Adrenal gland (tissue), 12 donors: ENCODE measurements around the gene SLC37A1. TPM values are rescaled to one million over a fixed set of nuclear protein-coding genes. Genes with fewer than 3 reads are reported as not detected.

Experiments used
- DNase-seq, 7 donors: peaks; one replicate each; pipeline ENCODE4 v3.0.0-alpha.2; 2019 to 2020
- H3K27ac ChIP-seq, 5 donors: fragments of 200-600 bp; sonication (generic) in 4 of 5; 1 replicate in 3 of 5; 2 replicates in 2 of 5; pipeline versions ENCODE4 v1.5.1 to v1.8.0; 2016 to 2020; ENCODE audit warnings: mild to moderate bottlenecking in 1 of 5
- H3K27me3 ChIP-seq: fragments of 200-600 bp; 2 replicates; pipeline ENCODE4 v1.8.0; 2021
- H3K36me3 ChIP-seq, 2 donors: fragments of 200-600 bp; replicated peaks in 1 of 2; 1 replicate in 1 of 2; 2 replicates in 1 of 2; pipeline versions ENCODE4 v1.5.1 to v1.8.0; 2018 to 2022
- H3K4me1 ChIP-seq, 2 donors: fragments of 200-600 bp; replicated peaks in 1 of 2; 1 replicate in 1 of 2; 2 replicates in 1 of 2; pipeline versions ENCODE4 v1.5.1 to v1.8.0; 2018 to 2021
- H3K4me3 ChIP-seq, 4 donors: fragments of 200-600 bp; sonication (generic) in 3 of 4; one replicate each; pipeline ENCODE4 v1.5.1; 2016 to 2018
- H3K9me3 ChIP-seq, 3 donors: fragments of 200-600 bp; sonication (generic) in 1 of 3; replicated peaks in 1 of 3; 1 replicate in 2 of 3; 2 replicates in 1 of 3; pipeline versions ENCODE4 v1.5.1 to v1.8.0; 2016 to 2021
- POLR2A ChIP-seq, 2 donors: fragments of 450-650 bp; IDR thresholded peaks; one replicate each; pipeline ENCODE4 v1.6.1; 2017; ENCODE audit warnings: antibody characterized with exemption in 2 of 2, mild to moderate bottlenecking in 2 of 2, moderate library complexity in 1 of 2
- WGBS, 4 donors: extraction: QIAGEN DNeasy Blood & Tissue Kit in 2 of 4; methylation state at CpG; one replicate each; pipeline versions ENCODE4 v1.1.5 to v1.1.7; 2013 to 2017; 5-methylcytosine and 5-hydroxymethylcytosine counted together
- intact Hi-C, 2 donors: fragments of 100-400 bp; cut with DNase I; formaldehyde crosslinking; loops; one replicate each; pipeline versions ENCODE4 v1.14.1 to v1.15.0; 2022 to 2023
- polyA plus RNA-seq, 3 donors: library from polyadenylated mRNA; stranded (reverse); fragments of 200-250 nt in 2 of 3; fragments of 350-450 nt in 1 of 3; fragmentation: Illumina TruSeq in 1 of 3; extraction: RNeasy Lipid Tissue Mini Kit (QIAGEN cat#74804) in 1 of 3; gene quantifications; one replicate each; pipeline ENCODE4 v1.2.3, GENCODE V29; 2013 to 2014
- total RNA-seq, 9 donors: library from RNA; depleted of rRNA in 4 of 9; stranded (reverse); fragments of >200 nt in 4 of 9; fragments of 120-200 nt in 1 of 9; fragmentation: NEBNext Ultra II Directional in 1 of 9; extraction: Animal tissue kit (Norgen Biotek cat#: 25700) in 1 of 9; gene quantifications; one replicate each; pipeline versions ENCODE4 v1.1.0 to v1.2.4, GENCODE V29; 2013 to 2023
- TF ChIP-seq, protein P1 (sequence below), 6 experiments: fragments of 450-650 bp in 4 of 6; fragments of 200-600 bp in 2 of 6; sonication (generic) in 1 of 6; IDR thresholded peaks; 1 replicate in 5 of 6; 2 replicates in 1 of 6; pipeline versions ENCODE4 v1.5.1 to v1.8.0; 2016 to 2021; ENCODE audit warnings: antibody characterized with exemption in 6 of 6, mild to moderate bottlenecking in 2 of 6, moderate library complexity in 1 of 6
- donor health status: healthy with polysubstance abuse.
- donor health status: Bipolar disorder and iron deficiency.
- donor health status: DM: yes; HTN: yes; CAD: no.
- donor health status: DM: no; HTN: no; CAD: no.
- donor health status: DM: no; HTN: no; CAD: no.
- donor health status: DM: yes; HTN: yes; CAD: no.

Gene SLC37A1
- total and polyA plus RNA-seq, 12 donors, result 4.8 to 27.2 (median 16.3) TPM

DNA sequence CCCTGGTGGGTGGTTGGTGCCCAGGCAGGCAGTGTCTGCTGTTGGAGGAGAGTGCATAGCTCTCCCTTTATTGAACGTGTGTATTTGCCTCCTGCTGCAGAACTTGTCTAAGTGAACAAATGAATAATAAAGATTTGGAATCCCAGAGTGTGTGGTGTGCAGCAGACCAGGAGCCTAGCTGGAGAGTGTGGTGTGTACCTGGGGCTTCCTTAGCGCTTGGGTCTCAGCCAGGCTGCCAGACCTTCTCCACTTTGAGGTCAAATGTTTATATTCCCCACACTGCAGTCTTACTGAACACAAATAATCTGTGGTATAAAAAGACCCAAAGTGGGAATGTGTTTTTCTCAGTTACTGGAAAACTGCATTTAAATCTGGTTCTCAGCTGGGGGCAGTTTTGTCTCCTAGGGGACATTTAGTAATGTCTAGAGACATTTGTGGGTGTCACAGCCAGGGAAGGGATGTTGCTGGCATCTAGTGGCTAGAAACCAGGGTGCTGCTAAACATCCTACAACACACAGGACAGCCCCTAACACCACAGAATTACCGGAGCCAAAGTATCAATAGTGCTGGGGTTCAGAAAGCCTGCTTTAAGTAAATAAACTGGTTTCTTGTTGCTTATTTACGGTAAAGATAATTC, 23.6 kb downstream of the SLC37A1 start:
- TF ChIP-seq POLR2A (IDR thresholded peaks at IDR 0.05), result no peak
- TF ChIP-seq, protein P1, sequence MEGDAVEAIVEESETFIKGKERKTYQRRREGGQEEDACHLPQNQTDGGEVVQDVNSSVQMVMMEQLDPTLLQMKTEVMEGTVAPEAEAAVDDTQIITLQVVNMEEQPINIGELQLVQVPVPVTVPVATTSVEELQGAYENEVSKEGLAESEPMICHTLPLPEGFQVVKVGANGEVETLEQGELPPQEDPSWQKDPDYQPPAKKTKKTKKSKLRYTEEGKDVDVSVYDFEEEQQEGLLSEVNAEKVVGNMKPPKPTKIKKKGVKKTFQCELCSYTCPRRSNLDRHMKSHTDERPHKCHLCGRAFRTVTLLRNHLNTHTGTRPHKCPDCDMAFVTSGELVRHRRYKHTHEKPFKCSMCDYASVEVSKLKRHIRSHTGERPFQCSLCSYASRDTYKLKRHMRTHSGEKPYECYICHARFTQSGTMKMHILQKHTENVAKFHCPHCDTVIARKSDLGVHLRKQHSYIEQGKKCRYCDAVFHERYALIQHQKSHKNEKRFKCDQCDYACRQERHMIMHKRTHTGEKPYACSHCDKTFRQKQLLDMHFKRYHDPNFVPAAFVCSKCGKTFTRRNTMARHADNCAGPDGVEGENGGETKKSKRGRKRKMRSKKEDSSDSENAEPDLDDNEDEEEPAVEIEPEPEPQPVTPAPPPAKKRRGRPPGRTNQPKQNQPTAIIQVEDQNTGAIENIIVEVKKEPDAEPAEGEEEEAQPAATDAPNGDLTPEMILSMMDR (IDR thresholded peaks at IDR 0.05), result peak in 3 of 6 experiments; percentile 3 to 29 (median 24)
- 78 to 89% (median 83%) methylated on average over 4 of the region's 4 CpGs for WGBS, 4 donors
- H3K9me3 ChIP-seq, result no peaks in the 10 kb centered on the region
- peaks cover 12 to 17% of the 10 kb centered on the region in 2 donors for H3K4me1 ChIP-seq
- peak in 1 of 7 donors; percentile 66 for DNase-seq
- H3K36me3 ChIP-seq, result peaks cover 0 to 8% of the 10 kb centered on the region in 2 donors
- H3K27ac ChIP-seq, result peak overlapping the region in 1 of 5 donors; percentile 0
- H3K4me3 ChIP-seq, result no peak overlapping the region
- intact Hi-C loops, result no loop called here
- no peaks in the 10 kb centered on the region for H3K27me3 ChIP-seq

- Histone ChIP-seq H3K4me1 (peaks cover 0 to 6% of the 10 kb centered on the region in 2 donors), H3K27ac (no peak overlapping the region), H3K9me3 (no peaks in the 10 kb centered on the region), H3K36me3 (peaks cover 0 to 21% of the 10 kb centered on the region in 2 donors), H3K4me3 (no peak overlapping the region), H3K27me3 (no peaks in the 10 kb centered on the region)
- DNase-seq, result peak in 1 of 7 donors; percentile 43
- TF ChIP-seq, protein P1 (IDR thresholded peaks at IDR 0.05), result no peak
- TF ChIP-seq POLR2A (IDR thresholded peaks at IDR 0.05), result no peak
- WGBS, 4 donors, result 77 to 81% (median 80%) methylated on average over 10 of the region's 10 CpGs
- intact Hi-C loops, result no loop called here
Measured at GRCh38 chr21:42538479-42539275, 25.0 kb downstream of the SLC37A1 start.

DNA sequence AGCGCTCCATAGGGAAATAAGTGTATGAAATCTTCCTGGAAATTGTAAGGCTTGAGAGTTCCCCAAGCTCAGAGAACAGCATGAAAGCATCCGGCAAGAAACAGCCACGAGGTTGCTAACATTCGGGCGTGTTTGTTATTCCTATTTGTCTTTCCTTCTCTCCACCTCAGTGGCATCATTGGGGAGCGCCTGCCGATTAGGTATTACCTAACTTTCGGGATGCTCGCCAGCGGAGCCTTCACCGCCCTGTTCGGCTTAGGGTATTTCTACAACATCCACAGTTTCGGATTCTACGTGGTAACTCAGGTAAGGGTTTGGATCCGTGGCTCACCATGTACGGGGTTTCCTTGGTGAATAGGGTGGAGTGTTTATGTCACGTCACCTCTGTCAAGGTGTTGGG, 25.7 kb downstream of the SLC37A1 start:
- Histone ChIP-seq H3K9me3 (no peaks in the 10 kb centered on the region), H3K27me3 (no peaks in the 10 kb centered on the region), H3K36me3 (peaks cover 0 to 23% of the 10 kb centered on the region in 2 donors), H3K4me1 (no peaks in the 10 kb centered on the region), H3K4me3 (no peak overlapping the region), H3K27ac (no peak overlapping the region)
- intact Hi-C loops, result no loop called here
- no peak for TF ChIP-seq POLR2A (IDR thresholded peaks at IDR 0.05)
- TF ChIP-seq, protein P1 (IDR thresholded peaks at IDR 0.05), result no peak
- WGBS, 4 donors, result 93 to 97% (median 94%) methylated on average over 17 of the region's 17 CpGs
- DNase-seq, result peak in 1 of 7 donors; percentile 51

- DNase-seq, result peak in 1 of 7 donors; percentile 45
- intact Hi-C loops, result loop anchor here in 1 of 2 donors (10.0 kb wide), 1 partner anchor 55 kb away; no protein-coding TSS in a partner anchor
- Histone ChIP-seq H3K27me3 (no peaks in the 10 kb centered on the region), H3K27ac (no peak overlapping the region), H3K4me1 (no peaks in the 10 kb centered on the region), H3K9me3 (no peaks in the 10 kb centered on the region), H3K36me3 (peaks cover 0 to 25% of the 10 kb centered on the region in 2 donors), H3K4me3 (no peak overlapping the region)
- 75 to 96% (median 90%) methylated on average over 6 to 7 of the region's 7 CpGs for WGBS, 4 donors
- TF ChIP-seq, protein P1 (IDR thresholded peaks at IDR 0.05), result no peak
- no peak for TF ChIP-seq POLR2A (IDR thresholded peaks at IDR 0.05)
Measured at GRCh38 chr21:42539931-42540343, 26.3 kb downstream of the SLC37A1 start.
